NCI-H82 (cell line): ENCODE results near the gene JAG2.
A peak's percentile ranks its signal among the peaks of the same experiment; 100 is the strongest.

Experiments
- DNase-seq: peaks from one replicate; lab custom pipeline; 2025; lab: John Stamatoyannopoulos, UW

JAG2 gene

GRCh38 chr14:105182296-105183020 is 13.9 kb upstream of the JAG2 start:
- DNase-seq, result no peak

- DNase-seq, result no peak
Measured at GRCh38 chr14:105181549-105182295, 13.1 kb upstream of the JAG2 start.

- DNase-seq, result peak; percentile 60
Measured at GRCh38 chr14:105180592-105181548, 12.3 kb upstream of the JAG2 start, which contains the start of gene NUDT14. Gene NUDT14 (minus strand): TSS chr14:105181312. CDS start chr14:105181209, 103 bp downstream.

- no peak for DNase-seq
Measured at GRCh38 chr14:105179191-105179590, 10.6 kb upstream of the JAG2 start.

GRCh38 chr14:105178868-105179140 is 10.2 kb upstream of the JAG2 start:
- DNase-seq, result no peak

- no peak for DNase-seq
Measured at GRCh38 chr14:105178069-105178867, 9.7 kb upstream of the JAG2 start.

- no peak for DNase-seq
Measured at GRCh38 chr14:105177082-105177481, 8.5 kb upstream of the JAG2 start.

GRCh38 chr14:105176513-105176912 is 7.9 kb upstream of the JAG2 start:
- no peak for DNase-seq

- DNase-seq, result no peak
Measured at GRCh38 chr14:105173901-105174894, 5.6 kb upstream of the JAG2 start.

- no peak for DNase-seq
Measured at GRCh38 chr14:105173145-105173544, 4.6 kb upstream of the JAG2 start.

GRCh38 chr14:105172476-105172875 is 3.9 kb upstream of the JAG2 start:
- no peak for DNase-seq

- no peak for DNase-seq
Measured at GRCh38 chr14:105171004-105171673, 2.6 kb upstream of the JAG2 start.

- DNase-seq, result peak; percentile 14
Measured at GRCh38 chr14:105169776-105170655, 1.4 kb upstream of the JAG2 start.

- DNase-seq, result peak; percentile 56
Measured at GRCh38 chr14:105168979-105169507, 467 bp upstream of the JAG2 start.

GRCh38 chr14:105168093-105168420 is 519 bp downstream of the JAG2 start:
- no peak for DNase-seq

GRCh38 chr14:105167303-105168092 is 1.1 kb downstream of the JAG2 start:
- DNase-seq, result peak; percentile 42

GRCh38 chr14:105166571-105167302 is 1.8 kb downstream of the JAG2 start:
- DNase-seq, result no peak
